GM23338 (cell line): ENCODE data around the gene TNRC18. TPM values are rescaled to one million over a fixed set of nuclear protein-coding genes. Genes with fewer than 3 reads are reported as not detected.

ENCODE experiments used
- ATAC-seq: fragments of 200-7000 bp; cut with Tn5 transposase; 3 replicates; pipeline ENCODE4 v1.9.1; 2020
- DNase-seq: peaks from one replicate; pipeline ENCODE4 v3.0.0-alpha.2; 2015; ENCODE audit warnings: low spot score
- H2AFZ ChIP-seq: fragments of 200-600 bp; sonication (generic); 2 replicates; pipeline ENCODE4 v1.8.0; 2016; ENCODE audit warnings: antibody characterized with exemption, mild to moderate bottlenecking, moderate library complexity
- H3F3A ChIP-seq: fragments of 200-600 bp; sonication (generic); replicated peaks from 2 replicates; pipeline ENCODE4 v1.8.0; 2017; ENCODE audit warnings: antibody characterized with exemption, mixed run types, low read depth
- H3K27ac ChIP-seq: fragments of 200-600 bp; sonication (generic); 2 replicates; pipeline ENCODE4 v1.6.1; 2016; ENCODE audit warnings: low read depth
- H3K27me3 ChIP-seq: fragments of 200-600 bp; sonication (generic); 2 replicates; pipeline ENCODE4 v1.8.0; 2016; ENCODE audit warnings: mild to moderate bottlenecking, mixed run types, moderate library complexity; ENCODE audit not compliant: insufficient read depth
- H3K36me3 ChIP-seq: fragments of 200-600 bp; sonication (generic); 2 replicates; pipeline ENCODE4 v1.8.0; 2016; ENCODE audit warnings: mild to moderate bottlenecking; ENCODE audit not compliant: insufficient read depth
- H3K4me1 ChIP-seq: fragments of 200-600 bp; sonication (generic); 2 replicates; pipeline ENCODE4 v1.8.0; 2016; ENCODE audit warnings: mild to moderate bottlenecking, moderate library complexity; ENCODE audit not compliant: insufficient read depth
- H3K4me2 ChIP-seq: fragments of 200-600 bp; sonication (generic); 2 replicates; pipeline ENCODE4 v1.7.1; 2017; ENCODE audit warnings: mixed run types
- H3K4me3 ChIP-seq: fragments of 200-600 bp; sonication (generic); 2 replicates; pipeline ENCODE4 v1.6.1; 2016; ENCODE audit warnings: mixed run types
- H3K79me2 ChIP-seq: fragments of 200-600 bp; sonication (generic); replicated peaks from 2 replicates; pipeline ENCODE4 v1.8.0; 2017; ENCODE audit warnings: mild to moderate bottlenecking; ENCODE audit not compliant: insufficient read depth
- H3K9me2 ChIP-seq: fragments of 200-600 bp; sonication (generic); 2 replicates; pipeline ENCODE4 v1.8.0; 2017; ENCODE audit not compliant: insufficient read depth
- H4K20me1 ChIP-seq: fragments of 200-600 bp; sonication (generic); replicated peaks from 2 replicates; pipeline ENCODE4 v1.8.0; 2017; ENCODE audit warnings: mild to moderate bottlenecking; ENCODE audit not compliant: insufficient read depth
- H3K27ac Mint-ChIP-seq: 2 replicates; pipeline ENCODE4 v1.8.0; 2020; ENCODE audit warnings: inconsistent platforms, mild to moderate bottlenecking, moderate library complexity, mixed read lengths
- H3K27me3 Mint-ChIP-seq: 3 replicates; pipeline ENCODE4 v1.8.0; 2022; ENCODE audit warnings: low read depth, mild to moderate bottlenecking, moderate library complexity, mixed read lengths, inconsistent platforms; ENCODE audit not compliant: insufficient read depth, poor library complexity
- H3K36me3 Mint-ChIP-seq: 3 replicates; pipeline ENCODE4 v1.8.0; 2021; ENCODE audit warnings: low read depth, mild to moderate bottlenecking, inconsistent platforms, moderate library complexity, mixed read lengths
- H3K4me1 Mint-ChIP-seq: 3 replicates; pipeline ENCODE4 v1.8.0; 2020; ENCODE audit warnings: mild to moderate bottlenecking, inconsistent platforms, mixed read lengths
- H3K4me3 Mint-ChIP-seq: 3 replicates; pipeline ENCODE4 v1.8.0; 2021; ENCODE audit warnings: moderate library complexity, mild to moderate bottlenecking, inconsistent platforms, mixed read lengths
- H3K9me3 Mint-ChIP-seq: 3 replicates; pipeline ENCODE4 v1.8.0; 2020; ENCODE audit warnings: moderate library complexity, mild to moderate bottlenecking, inconsistent platforms, mixed read lengths
- CREB1 ChIP-seq: fragments of 250-450 bp; sonication (Bioruptor Pico); IDR thresholded peaks from 2 replicates; pipeline ENCODE4 v1.5.0; 2020; ENCODE audit warnings: low read depth, mild to moderate bottlenecking, moderate library complexity
- ETS1 ChIP-seq: IDR thresholded peaks from 2 replicates; pipeline ENCODE4 v1.6.1; 2016; ENCODE audit warnings: antibody characterized with exemption
- EZH2 ChIP-seq: fragments of 200-600 bp; sonication (generic); IDR thresholded peaks from one replicate; pipeline ENCODE4 v1.8.0; 2017; ENCODE audit warnings: antibody characterized with exemption, mild to moderate bottlenecking, low read depth; ENCODE audit not compliant: unreplicated experiment
- JUNB ChIP-seq: IDR thresholded peaks from one replicate; pipeline ENCODE4 v1.6.1; 2016; ENCODE audit warnings: antibody characterized with exemption; ENCODE audit not compliant: unreplicated experiment
- ZNF114 ChIP-seq: fragments of 250-450 bp; sonication (Bioruptor Pico); IDR thresholded peaks from 2 replicates; pipeline ENCODE4 v1.5.0; 2020; ENCODE audit warnings: mild to moderate bottlenecking, moderate library complexity
- ZNF331 ChIP-seq: fragments of 250-450 bp; sonication (Bioruptor Pico); IDR thresholded peaks from 2 replicates; pipeline ENCODE4 v1.5.0; 2020; ENCODE audit warnings: low read depth, mild to moderate bottlenecking, moderate library complexity
- polyA plus RNA-seq: library from polyadenylated mRNA; unstranded; fragments of >200 nt; fragmentation: Nextera tagmentation; extraction: Ambion mirVana; gene quantifications from 2 replicates; pipeline ENCODE4 v1.2.1, GENCODE V29; 2016
- total RNA-seq: library from RNA; depleted of rRNA; stranded (reverse); fragments of >200 nt; shearing (Covaris generic); gene quantifications from 2 replicates; pipeline ENCODE4 v1.2.3, GENCODE V29; 2014
- TF ChIP-seq, protein P1 (sequence below), 2 experiments: fragments of 200-600 bp in 1 of 2; sonication (generic) in 1 of 2; conservative IDR thresholded peaks; 2 replicates each; pipeline versions ENCODE4 v1.5.1 to v1.6.1; 2016 to 2017; ENCODE audit warnings: antibody characterized with exemption in 2 of 2, low read depth in 2 of 2, mild to moderate bottlenecking in 2 of 2, moderate library complexity in 1 of 2
- TF ChIP-seq, protein P2 (sequence below): fragments of 250-450 bp; sonication (Bioruptor Pico); IDR thresholded peaks from 2 replicates; pipeline ENCODE4 v1.5.0; 2020; ENCODE audit warnings: mild to moderate bottlenecking, moderate library complexity

The TNRC18 gene
- total and polyA plus RNA-seq, 2 experiments from 2014 or later, result 2.1 to 17.5 TPM

GRCh38 chr7:5396999-5397663 is 26.5 kb downstream of the TNRC18 start:
- Mint-ChIP-seq H3K27me3 (peaks cover 9% of the 10 kb centered on the region), H3K9me3 (no peaks in the 10 kb centered on the region), H3K4me1 (peaks cover 4% of the 10 kb centered on the region; the same call in 2 of the 3 replicates), H3K36me3 (no peaks in the 10 kb centered on the region; the same call in 2 of the 3 replicates), H3K4me3 (no peak overlapping the region), H3K27ac (no peak overlapping the region)
- no peaks in the 10 kb centered on the region for H3K4me1 ChIP-seq
- H3K4me2 ChIP-seq, result no peak overlapping the region
- no peaks in the 10 kb centered on the region for H3F3A ChIP-seq
- H3K27ac ChIP-seq, result no peak overlapping the region
- DNase-seq, result peak; percentile 44
- no peak overlapping the region for H2AFZ ChIP-seq
- no peaks in the 10 kb centered on the region; the same call in 1 of the 2 replicates for H4K20me1 ChIP-seq
- H3K36me3 ChIP-seq, result no peaks in the 10 kb centered on the region
- H3K27me3 ChIP-seq, result no peaks in the 10 kb centered on the region
- TF ChIP-seq ZNF331 (CRISPR knock-in tag) (no peak), EZH2 (no peak)
- no peaks in the 10 kb centered on the region for H3K79me2 ChIP-seq
- peak; percentile 39 for ATAC-seq
- no peak overlapping the region for H3K4me3 ChIP-seq
- no peaks in the 10 kb centered on the region for H3K9me2 ChIP-seq

GRCh38 chr7:5396542-5396941 is 27.1 kb downstream of the TNRC18 start:
- Mint-ChIP-seq H3K27ac (no peak overlapping the region), H3K9me3 (no peaks in the 10 kb centered on the region), H3K4me1 (peaks cover 4% of the 10 kb centered on the region; the same call in 2 of the 3 replicates), H3K36me3 (no peaks in the 10 kb centered on the region; the same call in 2 of the 3 replicates), H3K4me3 (no peak overlapping the region), H3K27me3 (peaks cover 9% of the 10 kb centered on the region)
- TF ChIP-seq CREB1 (CRISPR knock-in tag) (no peak), ETS1 (no peak), JUNB (no peak), ZNF114 (CRISPR knock-in tag) (no peak), ZNF331 (CRISPR knock-in tag) (no peak)
- TF ChIP-seq, protein P1, sequence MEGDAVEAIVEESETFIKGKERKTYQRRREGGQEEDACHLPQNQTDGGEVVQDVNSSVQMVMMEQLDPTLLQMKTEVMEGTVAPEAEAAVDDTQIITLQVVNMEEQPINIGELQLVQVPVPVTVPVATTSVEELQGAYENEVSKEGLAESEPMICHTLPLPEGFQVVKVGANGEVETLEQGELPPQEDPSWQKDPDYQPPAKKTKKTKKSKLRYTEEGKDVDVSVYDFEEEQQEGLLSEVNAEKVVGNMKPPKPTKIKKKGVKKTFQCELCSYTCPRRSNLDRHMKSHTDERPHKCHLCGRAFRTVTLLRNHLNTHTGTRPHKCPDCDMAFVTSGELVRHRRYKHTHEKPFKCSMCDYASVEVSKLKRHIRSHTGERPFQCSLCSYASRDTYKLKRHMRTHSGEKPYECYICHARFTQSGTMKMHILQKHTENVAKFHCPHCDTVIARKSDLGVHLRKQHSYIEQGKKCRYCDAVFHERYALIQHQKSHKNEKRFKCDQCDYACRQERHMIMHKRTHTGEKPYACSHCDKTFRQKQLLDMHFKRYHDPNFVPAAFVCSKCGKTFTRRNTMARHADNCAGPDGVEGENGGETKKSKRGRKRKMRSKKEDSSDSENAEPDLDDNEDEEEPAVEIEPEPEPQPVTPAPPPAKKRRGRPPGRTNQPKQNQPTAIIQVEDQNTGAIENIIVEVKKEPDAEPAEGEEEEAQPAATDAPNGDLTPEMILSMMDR (conservative IDR thresholded peaks at IDR 0.05; ENCODE audit: low read depth in 2 of 2), result peak in 1 of 2 experiments; percentile 42; a peak in 2 of 4 replicates
- TF ChIP-seq, protein P2, sequence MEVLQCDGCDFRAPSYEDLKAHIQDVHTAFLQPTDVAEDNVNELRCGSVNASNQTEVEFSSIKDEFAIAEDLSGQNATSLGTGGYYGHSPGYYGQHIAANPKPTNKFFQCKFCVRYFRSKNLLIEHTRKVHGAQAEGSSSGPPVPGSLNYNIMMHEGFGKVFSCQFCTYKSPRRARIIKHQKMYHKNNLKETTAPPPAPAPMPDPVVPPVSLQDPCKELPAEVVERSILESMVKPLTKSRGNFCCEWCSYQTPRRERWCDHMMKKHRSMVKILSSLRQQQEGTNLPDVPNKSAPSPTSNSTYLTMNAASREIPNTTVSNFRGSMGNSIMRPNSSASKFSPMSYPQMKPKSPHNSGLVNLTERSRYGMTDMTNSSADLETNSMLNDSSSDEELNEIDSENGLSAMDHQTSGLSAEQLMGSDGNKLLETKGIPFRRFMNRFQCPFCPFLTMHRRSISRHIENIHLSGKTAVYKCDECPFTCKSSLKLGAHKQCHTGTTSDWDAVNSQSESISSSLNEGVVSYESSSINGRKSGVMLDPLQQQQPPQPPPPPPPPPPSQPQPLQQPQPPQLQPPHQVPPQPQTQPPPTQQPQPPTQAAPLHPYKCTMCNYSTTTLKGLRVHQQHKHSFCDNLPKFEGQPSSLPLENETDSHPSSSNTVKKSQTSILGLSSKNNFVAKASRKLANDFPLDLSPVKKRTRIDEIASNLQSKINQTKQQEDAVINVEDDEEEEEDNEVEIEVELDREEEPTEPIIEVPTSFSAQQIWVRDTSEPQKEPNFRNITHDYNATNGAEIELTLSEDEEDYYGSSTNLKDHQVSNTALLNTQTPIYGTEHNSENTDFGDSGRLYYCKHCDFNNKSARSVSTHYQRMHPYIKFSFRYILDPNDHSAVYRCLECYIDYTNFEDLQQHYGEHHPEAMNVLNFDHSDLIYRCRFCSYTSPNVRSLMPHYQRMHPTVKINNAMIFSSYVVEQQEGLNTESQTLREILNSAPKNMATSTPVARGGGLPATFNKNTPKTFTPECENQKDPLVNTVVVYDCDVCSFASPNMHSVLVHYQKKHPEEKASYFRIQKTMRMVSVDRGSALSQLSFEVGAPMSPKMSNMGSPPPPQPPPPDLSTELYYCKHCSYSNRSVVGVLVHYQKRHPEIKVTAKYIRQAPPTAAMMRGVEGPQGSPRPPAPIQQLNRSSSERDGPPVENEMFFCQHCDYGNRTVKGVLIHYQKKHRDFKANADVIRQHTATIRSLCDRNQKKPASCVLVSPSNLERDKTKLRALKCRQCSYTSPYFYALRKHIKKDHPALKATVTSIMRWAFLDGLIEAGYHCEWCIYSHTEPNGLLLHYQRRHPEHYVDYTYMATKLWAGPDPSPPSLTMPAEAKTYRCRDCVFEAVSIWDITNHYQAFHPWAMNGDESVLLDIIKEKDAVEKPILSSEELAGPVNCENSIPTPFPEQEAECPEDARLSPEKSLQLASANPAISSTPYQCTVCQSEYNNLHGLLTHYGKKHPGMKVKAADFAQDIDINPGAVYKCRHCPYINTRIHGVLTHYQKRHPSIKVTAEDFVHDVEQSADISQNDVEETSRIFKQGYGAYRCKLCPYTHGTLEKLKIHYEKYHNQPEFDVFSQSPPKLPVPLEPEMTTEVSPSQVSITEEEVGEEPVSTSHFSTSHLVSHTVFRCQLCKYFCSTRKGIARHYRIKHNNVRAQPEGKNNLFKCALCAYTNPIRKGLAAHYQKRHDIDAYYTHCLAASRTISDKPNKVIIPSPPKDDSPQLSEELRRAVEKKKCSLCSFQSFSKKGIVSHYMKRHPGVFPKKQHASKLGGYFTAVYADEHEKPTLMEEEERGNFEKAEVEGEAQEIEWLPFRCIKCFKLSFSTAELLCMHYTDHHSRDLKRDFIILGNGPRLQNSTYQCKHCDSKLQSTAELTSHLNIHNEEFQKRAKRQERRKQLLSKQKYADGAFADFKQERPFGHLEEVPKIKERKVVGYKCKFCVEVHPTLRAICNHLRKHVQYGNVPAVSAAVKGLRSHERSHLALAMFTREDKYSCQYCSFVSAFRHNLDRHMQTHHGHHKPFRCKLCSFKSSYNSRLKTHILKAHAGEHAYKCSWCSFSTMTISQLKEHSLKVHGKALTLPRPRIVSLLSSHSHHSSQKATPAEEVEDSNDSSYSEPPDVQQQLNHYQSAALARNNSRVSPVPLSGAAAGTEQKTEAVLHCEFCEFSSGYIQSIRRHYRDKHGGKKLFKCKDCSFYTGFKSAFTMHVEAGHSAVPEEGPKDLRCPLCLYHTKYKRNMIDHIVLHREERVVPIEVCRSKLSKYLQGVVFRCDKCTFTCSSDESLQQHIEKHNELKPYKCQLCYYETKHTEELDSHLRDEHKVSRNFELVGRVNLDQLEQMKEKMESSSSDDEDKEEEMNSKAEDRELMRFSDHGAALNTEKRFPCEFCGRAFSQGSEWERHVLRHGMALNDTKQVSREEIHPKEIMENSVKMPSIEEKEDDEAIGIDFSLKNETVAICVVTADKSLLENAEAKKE (CRISPR knock-in tag), result no peak
- ATAC-seq (no peak), DNase-seq (no peak)
- H2AFZ ChIP-seq, result no peak overlapping the region
- H3K4me2 ChIP-seq, result no peak overlapping the region
- H3K27me3 ChIP-seq, result no peaks in the 10 kb centered on the region
- H3K4me1 ChIP-seq, result no peaks in the 10 kb centered on the region
- H4K20me1 ChIP-seq, result no peaks in the 10 kb centered on the region; the same call in 1 of the 2 replicates
- H3F3A ChIP-seq, result no peaks in the 10 kb centered on the region
- no peak overlapping the region for H3K27ac ChIP-seq
- no peaks in the 10 kb centered on the region for H3K9me2 ChIP-seq
- H3K79me2 ChIP-seq, result no peaks in the 10 kb centered on the region
- no peak overlapping the region for H3K4me3 ChIP-seq
- H3K36me3 ChIP-seq, result no peaks in the 10 kb centered on the region
